Measurements from ENCODE around the gene CPZ.
"Not testable (repeated sequence)": the region's sequence is repeated elsewhere in the genome, so short reads cannot be mapped to it uniquely, and the experiment has no call there.

CPZ gene

DNA sequence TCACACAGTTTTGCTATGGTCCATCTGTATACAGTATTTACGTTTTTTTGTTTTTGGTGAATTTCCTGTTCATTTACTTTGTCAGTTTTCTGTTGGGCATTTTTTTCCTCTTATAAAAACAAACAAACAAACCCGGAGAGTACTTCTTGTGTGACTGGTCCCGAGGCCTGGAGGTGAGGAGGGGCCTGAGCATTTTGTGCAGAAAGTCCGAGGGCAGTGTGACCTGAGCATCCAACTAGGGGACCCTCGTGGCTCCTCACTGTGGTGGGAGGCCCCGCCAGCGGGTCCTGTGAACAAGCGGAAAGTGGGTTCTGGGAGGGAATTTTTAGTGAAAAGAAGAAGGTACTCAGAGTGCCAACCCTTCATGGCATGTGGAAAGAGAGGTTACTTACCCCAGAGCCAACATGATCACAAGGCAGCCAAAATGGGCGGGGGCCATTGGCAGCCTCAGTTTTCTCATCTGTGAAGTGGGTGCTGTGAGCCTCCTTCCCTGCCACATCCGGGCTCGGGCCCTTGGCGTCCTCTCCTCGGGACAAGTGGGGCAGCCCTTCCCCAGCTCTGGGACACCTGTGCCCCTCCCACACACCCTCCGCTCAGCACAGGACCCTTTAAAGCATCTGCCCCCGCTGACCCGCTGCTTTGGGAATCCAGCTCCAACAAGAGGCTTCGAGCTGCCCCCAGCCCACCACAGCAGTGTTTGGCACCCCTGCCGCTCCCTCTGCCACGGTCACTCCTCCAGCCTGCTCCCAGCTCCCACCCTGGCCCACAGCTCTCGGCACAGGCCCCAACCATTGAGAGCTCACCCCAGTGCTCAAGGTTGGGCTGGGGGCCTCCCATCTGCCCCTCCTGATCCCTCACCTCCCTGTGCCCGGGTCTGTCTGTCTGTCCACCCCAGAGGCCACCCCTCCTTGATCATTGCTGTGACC is 35.2 kb upstream of the CPZ start:
- no peak for DNase-seq

- DNase-seq: no peak
Measured at GRCh38 chr4:8558080-8558960, 34.2 kb upstream of the CPZ start.

DNA sequence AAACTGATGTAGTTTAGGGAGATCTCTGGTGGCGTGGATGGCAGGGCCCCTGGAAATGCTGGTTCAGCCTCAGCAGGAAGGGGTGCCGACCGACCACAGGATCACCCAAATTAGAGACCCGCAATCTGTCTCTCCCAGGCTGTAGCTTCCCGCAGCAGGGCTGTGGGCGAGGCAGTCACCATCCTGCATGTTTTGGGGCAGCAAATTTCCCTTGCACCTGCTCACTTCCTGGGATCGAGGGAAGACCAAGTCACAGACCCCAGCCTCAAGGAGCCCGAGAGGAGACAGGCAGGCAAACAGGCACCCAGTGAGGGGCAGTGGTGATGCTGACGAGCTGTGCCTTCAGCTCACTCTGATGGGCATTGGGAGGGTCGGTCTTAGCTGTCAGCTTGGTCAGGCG is 33.6 kb upstream of the CPZ start:
- DNase-seq: no peak

DNA sequence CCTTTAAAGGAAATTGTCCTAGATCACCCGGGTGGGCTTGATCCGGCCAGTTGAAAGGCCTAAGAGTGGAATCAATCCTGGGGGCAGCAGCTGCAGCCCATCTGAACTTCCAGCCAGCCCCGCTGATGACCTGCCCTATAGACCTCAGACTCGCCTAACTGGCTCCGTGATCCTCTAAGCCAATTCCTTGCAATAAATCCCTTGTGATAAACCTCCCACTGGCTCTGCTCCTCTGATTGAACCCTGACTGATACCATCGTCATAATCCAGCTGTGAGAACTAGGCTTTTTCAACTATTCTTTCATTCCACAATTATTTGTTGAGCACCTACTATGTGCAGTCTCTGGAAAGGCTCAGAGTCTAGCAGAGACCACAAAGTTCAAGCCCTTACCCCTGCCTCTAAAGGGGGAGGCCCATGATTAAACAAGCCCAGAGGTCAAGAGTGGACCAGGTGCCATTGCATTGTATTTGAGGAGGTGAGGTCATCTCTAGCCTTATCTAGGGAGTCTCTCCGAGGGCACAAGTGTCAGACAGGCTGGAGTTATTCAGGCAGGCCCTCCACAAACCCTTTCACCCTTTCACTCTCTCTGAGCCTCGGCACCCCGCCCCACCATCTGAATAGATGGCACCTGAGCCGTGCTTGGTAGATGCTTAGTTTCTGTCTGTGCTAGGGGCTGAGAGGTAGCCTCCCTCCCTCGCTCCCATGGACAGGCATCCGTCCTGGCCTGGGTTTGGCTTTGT is 32.9 kb upstream of the CPZ start:
- DNase-seq: no peak

- DNase-seq: no peak
Measured at GRCh38 chr4:8560265-8561047, 32.1 kb upstream of the CPZ start.

GRCh38 chr4:8564595-8564994 is 28.0 kb upstream of the CPZ start:
- no peak for DNase-seq

DNA sequence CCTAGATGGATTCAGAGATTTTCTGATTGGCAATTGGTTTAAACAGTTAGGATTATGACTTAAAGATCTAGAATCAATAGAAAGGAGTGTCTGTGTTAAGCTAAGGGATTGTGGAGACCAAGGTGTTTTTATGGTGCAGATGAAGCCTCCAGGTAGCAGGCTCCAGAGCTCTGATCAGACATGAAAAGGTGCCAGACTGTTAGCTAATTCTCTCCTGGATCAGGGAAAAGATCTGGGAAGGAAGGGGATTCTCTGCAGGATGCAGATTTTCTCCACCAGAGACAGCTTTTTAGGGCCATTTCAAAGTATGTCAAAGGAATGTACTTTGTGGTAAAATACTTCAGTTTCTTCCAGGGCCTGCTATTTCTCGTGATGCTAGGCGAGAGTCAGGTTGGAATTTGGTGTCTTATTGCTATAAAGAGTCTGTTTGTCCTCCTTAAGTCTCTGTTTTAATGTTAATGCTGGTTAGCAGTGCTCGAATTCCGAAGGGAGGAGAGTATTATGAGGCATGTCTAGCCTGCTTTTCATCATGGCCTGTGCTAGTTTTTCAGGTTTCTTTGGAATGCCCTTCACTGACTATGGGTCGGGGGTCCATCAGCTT is 24.4 kb upstream of the CPZ start:
- no peak for DNase-seq

- DNase-seq: no peak
Measured at GRCh38 chr4:8570201-8570600, 22.4 kb upstream of the CPZ start.

- DNase-seq: no peak
Measured at GRCh38 chr4:8571702-8572685, 20.6 kb upstream of the CPZ start.

DNA sequence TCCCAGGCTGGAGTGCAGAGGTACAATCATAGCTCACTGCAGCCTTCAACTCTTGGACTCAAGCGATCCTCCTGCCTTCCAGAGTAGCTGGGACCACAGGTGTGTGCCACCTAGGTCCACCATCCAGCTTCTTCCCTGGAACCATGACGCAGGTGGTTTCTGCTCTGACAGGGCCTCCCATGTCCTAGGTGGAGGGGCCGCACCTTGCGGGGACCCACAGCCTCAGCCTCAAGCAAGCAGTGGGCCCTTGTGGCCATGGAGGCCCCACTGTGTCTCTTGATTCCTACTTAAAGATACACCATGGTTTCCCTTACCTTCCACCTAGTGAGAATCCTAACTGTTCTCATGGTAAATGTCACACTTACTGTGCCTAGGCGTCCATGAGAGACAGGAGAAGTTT is 19.3 kb upstream of the CPZ start:
- DNase-seq: no peak

DNA sequence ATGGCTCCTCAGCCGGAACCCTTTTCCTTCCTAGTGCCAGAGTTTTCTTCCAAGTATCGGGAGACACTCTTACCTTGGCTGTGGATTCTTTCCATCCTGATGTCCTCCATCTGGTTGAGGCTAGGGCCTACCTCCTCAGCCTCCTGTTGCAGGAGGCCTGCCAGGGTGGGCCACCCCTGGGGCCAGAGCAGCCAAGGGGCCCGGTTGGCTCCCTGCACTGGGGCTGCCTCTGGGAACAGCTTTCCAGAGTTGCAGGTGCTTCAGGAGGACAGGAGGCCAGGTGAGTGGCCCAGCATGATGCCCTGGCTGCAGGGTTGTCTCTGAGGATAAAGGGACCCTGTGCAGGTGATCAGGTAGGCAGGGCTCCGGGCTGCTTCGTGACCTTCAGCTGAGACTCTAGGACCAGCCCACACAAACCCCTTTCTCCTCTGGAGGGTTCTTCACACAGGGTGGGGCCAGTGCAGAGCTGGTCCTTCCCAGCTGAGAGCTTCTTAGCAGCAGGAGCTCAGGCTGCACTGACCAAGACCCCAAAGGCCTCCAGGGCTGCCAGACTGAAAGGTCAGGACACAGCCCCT is 17.7 kb upstream of the CPZ start:
- DNase-seq: no peak

- no peak for DNase-seq
Measured at GRCh38 chr4:8575457-8575856, 17.1 kb upstream of the CPZ start.

- not testable (repeated sequence) for DNase-seq
Measured at GRCh38 chr4:8576591-8576990, 16.0 kb upstream of the CPZ start.

DNA sequence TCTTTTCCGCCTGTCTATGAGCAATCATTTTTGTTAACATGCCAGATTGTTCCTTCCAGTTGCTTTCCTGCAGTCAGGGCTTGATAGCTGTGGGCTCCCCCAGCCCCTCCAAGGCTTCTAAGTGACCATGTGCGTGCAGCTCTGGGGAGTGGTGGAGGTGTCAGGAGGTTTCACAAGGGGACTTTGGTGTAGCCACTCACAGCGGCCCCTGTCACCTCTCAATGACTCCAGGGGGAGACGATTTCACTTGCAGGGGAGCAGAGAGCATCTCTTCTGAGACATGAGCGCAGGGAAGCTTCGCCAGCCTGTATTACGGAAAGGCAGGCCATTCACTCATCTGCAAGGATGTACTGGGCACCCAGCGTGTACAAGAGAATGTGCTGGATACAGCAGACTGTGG is 15.5 kb upstream of the CPZ start:
- DNase-seq: no peak

- DNase-seq: no peak
Measured at GRCh38 chr4:8577972-8578371, 14.6 kb upstream of the CPZ start.

GRCh38 chr4:8578717-8579116 is 13.8 kb upstream of the CPZ start:
- DNase-seq: no peak

- DNase-seq: no peak
Measured at GRCh38 chr4:8579526-8580320, 12.8 kb upstream of the CPZ start.

- no peak for DNase-seq
Measured at GRCh38 chr4:8580321-8581093, 12.1 kb upstream of the CPZ start, which contains the start of gene GPR78. GPR78 (plus strand) TSS chr4:8580392; CDS start chr4:8580983, 591 bp downstream.

Measured in stimulated activated naive CD4-positive, alpha-beta T cell treated with Interleukin-2 at 50 U/mL for 16 hours (primary cell).